Stimulated activated CD4-positive, alpha-beta T cell treated with anti-CD3 and anti-CD28 coated beads, Interleukin-1b, Interleukin-23, amount 100 ng/mL, for 1 hour (primary cell): ENCODE measurements around the gene BAAT.
"Not testable (repeated sequence)": the region's sequence is repeated elsewhere in the genome, so short reads cannot be mapped to it uniquely, and the experiment has no call there.

Experiments used
- DNase-seq, 2 donors: peaks; one replicate each; pipeline ENCODE4 v3.0.0-alpha.2; 2020; ENCODE audit warnings: low read depth in 2 of 2

Gene BAAT

GRCh38 chr9:101384873-101385536 is at the start of gene BAAT:
Gene BAAT, minus strand, starts transcription at chr9:101385006. Its CDS starts 13,602 bp downstream, at chr9:101371404.
- DNase-seq: not testable (repeated sequence)

GRCh38 chr9:101433229-101433628 is 48.4 kb upstream of the BAAT start:
- no peak for DNase-seq

GRCh38 chr9:101432740-101433139 is 47.9 kb upstream of the BAAT start:
- no peak for DNase-seq

GRCh38 chr9:101432171-101432570 is 47.4 kb upstream of the BAAT start:
- no peak for DNase-seq

- no peak for DNase-seq
Observed at GRCh38 chr9:101429736-101430135, 44.9 kb upstream of the BAAT start.

DNA sequence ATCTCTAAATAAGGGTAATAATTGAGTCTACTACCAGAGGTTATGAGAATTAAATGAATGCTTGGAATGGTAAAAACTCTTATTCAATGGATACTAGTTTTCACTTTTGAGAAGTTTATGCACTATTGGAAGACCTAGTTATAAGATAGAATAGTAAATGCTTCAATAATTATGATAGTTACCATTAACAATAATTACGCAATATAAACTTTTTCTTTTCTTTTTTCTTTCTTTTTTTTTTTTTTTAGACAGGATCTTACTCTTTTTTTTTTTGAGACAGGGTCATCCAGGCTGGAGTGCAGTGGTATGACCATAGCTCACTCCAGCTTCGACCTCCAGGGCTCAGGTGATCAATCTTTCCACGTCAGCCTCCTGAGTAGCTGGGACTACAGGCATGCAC is 44.1 kb upstream of the BAAT start:
- DNase-seq: no peak

- no peak for DNase-seq
Observed at GRCh38 chr9:101427957-101428655, 43.3 kb upstream of the BAAT start.

DNA sequence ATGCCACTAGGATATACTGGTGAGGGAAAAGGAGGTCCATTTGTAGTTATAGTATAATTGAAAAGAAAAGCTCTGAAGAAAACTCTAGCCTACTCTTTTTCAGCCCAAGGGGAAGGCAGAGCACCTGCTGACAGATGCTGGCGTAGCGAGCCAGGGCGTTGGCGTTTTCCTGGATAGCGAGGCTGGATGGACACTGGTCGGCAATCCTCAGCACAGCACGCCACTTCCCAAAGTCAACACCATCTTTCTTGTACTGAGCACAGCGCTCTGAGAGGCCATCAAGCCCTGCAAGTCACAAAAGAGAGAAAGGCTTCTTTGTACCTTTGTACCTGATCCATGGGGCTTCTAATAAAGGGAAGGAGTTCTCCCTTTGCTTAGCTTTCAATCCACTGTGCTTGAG is 42.6 kb upstream of the BAAT start:
- DNase-seq: no peak

DNA sequence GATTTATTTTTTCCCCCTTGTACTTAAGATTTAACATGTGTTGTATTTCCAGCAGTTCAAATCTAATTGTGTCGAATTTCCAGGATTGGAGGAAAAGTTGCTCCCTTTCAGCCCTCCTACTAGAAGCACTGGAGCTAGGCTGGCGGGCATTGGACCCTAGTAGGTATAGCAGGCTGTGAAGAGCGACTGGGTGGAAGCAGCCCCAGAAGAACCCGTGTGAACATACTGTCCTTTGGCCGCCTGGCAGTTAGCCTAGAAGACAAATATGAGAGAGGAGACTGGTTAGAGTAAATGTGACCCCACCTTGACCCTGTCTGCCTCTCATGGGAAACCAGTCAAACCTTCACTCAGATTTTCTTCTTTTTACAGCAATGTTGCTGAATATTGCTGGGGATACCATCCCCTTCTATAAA is 36.9 kb upstream of the BAAT start:
- DNase-seq: no peak

GRCh38 chr9:101419863-101420262 is 35.1 kb upstream of the BAAT start:
- DNase-seq: no peak

- DNase-seq: no peak
Observed at GRCh38 chr9:101418518-101419430, 34.0 kb upstream of the BAAT start.

DNA sequence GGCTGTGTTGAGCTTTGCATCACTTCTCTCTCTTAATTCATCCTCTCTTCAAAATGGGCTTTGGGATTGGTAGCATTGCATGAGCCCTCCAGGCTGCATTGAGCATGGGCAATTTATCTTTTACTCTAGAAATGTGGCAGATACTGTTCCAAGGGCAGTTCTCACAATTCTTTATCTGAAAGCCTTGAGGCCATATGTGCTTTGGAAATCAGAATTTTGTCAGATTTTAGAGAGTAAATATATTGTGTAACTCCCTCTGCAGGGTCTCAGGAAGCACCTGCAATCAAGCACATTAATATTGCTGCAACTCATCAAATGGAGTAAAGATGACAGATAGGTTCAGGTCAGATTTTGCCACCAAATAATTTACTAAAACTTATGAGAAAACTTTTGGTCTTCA is 33.2 kb upstream of the BAAT start:
- no peak for DNase-seq

- no peak for DNase-seq
Observed at GRCh38 chr9:101417389-101417788, 32.6 kb upstream of the BAAT start.

DNA sequence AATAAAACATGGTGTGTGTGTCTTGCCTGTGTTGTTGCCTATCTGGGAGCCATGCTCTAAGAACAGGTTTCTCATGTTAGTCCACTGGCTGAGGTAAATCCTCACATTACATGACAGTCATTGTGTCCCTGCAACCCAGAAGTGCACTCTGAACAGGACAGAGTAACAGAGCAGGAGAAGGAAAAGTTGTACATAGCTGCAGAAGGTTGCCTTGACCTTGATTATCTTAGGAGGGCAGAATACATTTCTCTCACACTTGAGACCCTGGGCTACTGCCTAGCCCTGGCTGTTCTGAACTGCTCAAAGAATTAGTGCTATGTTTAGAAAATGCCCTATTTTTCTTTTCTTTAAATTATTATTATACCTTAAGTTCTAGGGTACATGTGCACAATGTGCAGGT is 30.8 kb upstream of the BAAT start:
- DNase-seq: no peak

- no peak for DNase-seq
Observed at GRCh38 chr9:101414839-101415238, 30.0 kb upstream of the BAAT start.

- DNase-seq: no peak
Observed at GRCh38 chr9:101409079-101409477, 24.3 kb upstream of the BAAT start.

- DNase-seq: no peak
Observed at GRCh38 chr9:101408374-101409078, 23.7 kb upstream of the BAAT start.

- DNase-seq: no peak
Observed at GRCh38 chr9:101403516-101404285, 18.9 kb upstream of the BAAT start.

DNA sequence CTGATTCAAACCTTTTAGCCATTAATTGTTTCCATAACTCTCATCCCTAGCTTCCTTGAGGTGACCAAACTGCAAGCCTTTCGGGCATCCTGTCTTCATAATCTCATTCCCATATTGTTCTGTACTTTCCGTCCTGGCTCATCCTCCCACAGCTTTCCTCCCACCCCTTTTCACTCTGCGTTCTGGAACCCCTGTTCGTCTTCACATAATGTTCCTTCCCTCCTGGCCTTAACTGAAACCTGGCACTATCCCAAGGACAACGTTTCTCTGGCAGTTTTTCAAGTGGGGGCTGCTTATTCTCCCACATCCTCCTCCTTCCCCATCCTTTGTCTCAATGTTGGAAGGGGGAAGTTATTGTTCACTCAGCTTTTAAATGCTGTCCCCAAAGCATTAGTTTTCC is 15.3 kb upstream of the BAAT start:
- DNase-seq: no peak

- no peak for DNase-seq
Observed at GRCh38 chr9:101399643-101399970, 14.8 kb upstream of the BAAT start.

GRCh38 chr9:101398930-101399642 is 14.3 kb upstream of the BAAT start:
- no peak for DNase-seq
